ENCODE results near the gene CFAP77.

Gene CFAP77

GRCh38 chr9:132610661-132611060 lies 200.7 kb downstream of the CFAP77 start:
- no peak for DNase-seq (ENCODE audit: low read depth, low spot score)
- H3K4me3 ChIP-seq (ENCODE audit: low read depth, low read length) = no peak overlapping the region
- in situ Hi-C loops (cut with HindIII; ENCODE audit: low sequenced_read_pairs) = no loop called here
- TF ChIP-seq CTCF (IDR thresholded peaks at IDR 0.05; ENCODE audit: low read depth, low read length) = no peak

GRCh38 chr9:132614324-132614723 lies 204.3 kb downstream of the CFAP77 start:
- no peak overlapping the region for H3K4me3 ChIP-seq (ENCODE audit: low read depth, low read length)
- no peak for DNase-seq (ENCODE audit: low read depth, low spot score)
- TF ChIP-seq CTCF (IDR thresholded peaks at IDR 0.05; ENCODE audit: low read depth, low read length) = no peak
- in situ Hi-C loops (cut with HindIII; ENCODE audit: low sequenced_read_pairs) = no loop called here

GRCh38 chr9:132615774-132616173 lies 205.8 kb downstream of the CFAP77 start:
- H3K4me3 ChIP-seq (ENCODE audit: low read depth, low read length) = no peak overlapping the region
- in situ Hi-C loops (cut with HindIII; ENCODE audit: low sequenced_read_pairs) = no loop called here
- no peak for DNase-seq (ENCODE audit: low read depth, low spot score)
- TF ChIP-seq CTCF (IDR thresholded peaks at IDR 0.05; ENCODE audit: low read depth, low read length) = no peak

GRCh38 chr9:132616725-132617124 lies 206.7 kb downstream of the CFAP77 start:
- H3K4me3 ChIP-seq (ENCODE audit: low read depth, low read length) = no peak overlapping the region
- no peak for DNase-seq (ENCODE audit: low read depth, low spot score)
- in situ Hi-C loops (cut with HindIII; ENCODE audit: low sequenced_read_pairs) = no loop called here
- no peak for TF ChIP-seq CTCF (IDR thresholded peaks at IDR 0.05; ENCODE audit: low read depth, low read length)

GRCh38 chr9:132622159-132622558 lies 212.1 kb downstream of the CFAP77 start:
- TF ChIP-seq CTCF (IDR thresholded peaks at IDR 0.05; ENCODE audit: low read depth, low read length) = no peak
- peak; percentile 14 for DNase-seq (ENCODE audit: low read depth, low spot score)
- in situ Hi-C loops (cut with HindIII; ENCODE audit: low sequenced_read_pairs) = no loop called here
- no peak overlapping the region for H3K4me3 ChIP-seq (ENCODE audit: low read depth, low read length)
